Trophoblast cell (in vitro differentiated cells and primary cell): Measurements from ENCODE around the gene VRK3.
"Not testable (repeated sequence)": the region's sequence is repeated elsewhere in the genome, so short reads cannot be mapped to it uniquely, and the experiment has no call there.

ENCODE experiments used
- DNase-seq, 2 donors: peaks; one replicate each; pipeline ENCODE4 v3.0.0-alpha.2; 2016
- H2AFZ ChIP-seq: 2 replicates; pipeline ENCODE4 v1.6.1; 2013; ENCODE audit warnings: low read length, moderate library complexity, mild to moderate bottlenecking; ENCODE audit not compliant: insufficient read depth, poor library complexity
- H2AK5ac ChIP-seq: 2 replicates; pipeline ENCODE4 v1.6.1; 2013; ENCODE audit warnings: mild to moderate bottlenecking, low read length
- H2BK120ac ChIP-seq: 2 replicates; pipeline ENCODE4 v1.6.1; 2013; ENCODE audit warnings: low read length, mild to moderate bottlenecking, moderate library complexity; ENCODE audit not compliant: insufficient read depth, poor library complexity
- H2BK12ac ChIP-seq: 2 replicates; pipeline ENCODE4 v1.6.1; 2013; ENCODE audit warnings: mild to moderate bottlenecking, low read length, moderate library complexity
- H2BK5ac ChIP-seq: 2 replicates; pipeline ENCODE4 v1.6.1; 2013; ENCODE audit warnings: low read length, low read depth, moderate library complexity, mild to moderate bottlenecking; ENCODE audit not compliant: poor library complexity
- H3K14ac ChIP-seq: 2 replicates; pipeline ENCODE4 v1.6.1; 2013; ENCODE audit warnings: mild to moderate bottlenecking, low read length
- H3K18ac ChIP-seq: 2 replicates; pipeline ENCODE4 v1.6.1; 2013; ENCODE audit warnings: mild to moderate bottlenecking, low read length
- H3K23ac ChIP-seq: 2 replicates; pipeline ENCODE4 v1.6.1; 2013; ENCODE audit warnings: low read length
- H3K27ac ChIP-seq: 2 replicates; pipeline ENCODE4 v1.5.1; 2013; ENCODE audit warnings: low read depth, mild to moderate bottlenecking, inconsistent platforms, low read length, moderate library complexity
- H3K27me3 ChIP-seq: 2 replicates; pipeline ENCODE4 v1.6.1; 2013; ENCODE audit warnings: inconsistent platforms, mild to moderate bottlenecking, low read length, moderate library complexity; ENCODE audit not compliant: insufficient read depth
- H3K36me3 ChIP-seq, 2 experiments: 1 replicate in 1 of 2; 2 replicates in 1 of 2; pipeline ENCODE4 v1.6.1; 2013; ENCODE audit warnings: low read length in 2 of 2, mild to moderate bottlenecking in 2 of 2, moderate library complexity in 1 of 2; ENCODE audit not compliant: insufficient read depth in 2 of 2, control insufficient read depth in 1 of 2
- H3K4ac ChIP-seq: 2 replicates; pipeline ENCODE4 v1.6.1; 2013; ENCODE audit warnings: low read depth, mild to moderate bottlenecking, low read length, moderate library complexity
- H3K4me1 ChIP-seq, 2 experiments: 1 replicate in 1 of 2; 2 replicates in 1 of 2; pipeline ENCODE4 v1.6.1; 2013; ENCODE audit warnings: low read length in 2 of 2, mild to moderate bottlenecking in 2 of 2, moderate library complexity in 1 of 2; ENCODE audit not compliant: insufficient read depth in 2 of 2, control insufficient read depth in 1 of 2
- H3K4me2 ChIP-seq: 2 replicates; pipeline ENCODE4 v1.6.1; 2013; ENCODE audit warnings: inconsistent platforms, mild to moderate bottlenecking, low read length, moderate library complexity
- H3K4me3 ChIP-seq: 2 replicates; pipeline ENCODE4 v1.5.1; 2013; ENCODE audit warnings: mild to moderate bottlenecking, low read depth, low read length, inconsistent platforms
- H3K79me1 ChIP-seq: one replicate; pipeline ENCODE4 v1.6.1; 2013; ENCODE audit warnings: low read length
- H3K79me2 ChIP-seq: 2 replicates; pipeline ENCODE4 v1.6.1; 2013; ENCODE audit warnings: low read length, mild to moderate bottlenecking; ENCODE audit not compliant: control insufficient read depth, insufficient read depth, poor library complexity
- H3K9ac ChIP-seq: 2 replicates; pipeline ENCODE4 v1.6.1; 2013; ENCODE audit warnings: mild to moderate bottlenecking, low read length
- H3K9me3 ChIP-seq: 2 replicates; pipeline ENCODE4 v1.6.1; 2013; ENCODE audit warnings: low read depth, mild to moderate bottlenecking, control low read depth, inconsistent platforms, low read length; ENCODE audit not compliant: insufficient read depth
- H4K12ac ChIP-seq: 2 replicates; pipeline ENCODE4 v1.6.1; 2013; ENCODE audit warnings: low read depth, mild to moderate bottlenecking, low read length, moderate library complexity
- H4K8ac ChIP-seq: 2 replicates; pipeline ENCODE4 v1.6.1; 2013; ENCODE audit warnings: low read depth, mild to moderate bottlenecking, low read length, moderate library complexity
- H4K91ac ChIP-seq: one replicate; pipeline ENCODE4 v1.6.1; 2013; ENCODE audit warnings: low read depth, mild to moderate bottlenecking, low read length, moderate library complexity
- WGBS: extraction: QIAGEN DNeasy Blood & Tissue Kit; methylation state at CpG from one replicate; pipeline ENCODE4 v1.1.7; 2013; ENCODE audit warnings: missing lambda C conversion rate; ENCODE audit not compliant: insufficient read length, insufficient coverage; ENCODE audit errors: extremely low coverage; 5-methylcytosine and 5-hydroxymethylcytosine counted together

VRK3 gene

DNA sequence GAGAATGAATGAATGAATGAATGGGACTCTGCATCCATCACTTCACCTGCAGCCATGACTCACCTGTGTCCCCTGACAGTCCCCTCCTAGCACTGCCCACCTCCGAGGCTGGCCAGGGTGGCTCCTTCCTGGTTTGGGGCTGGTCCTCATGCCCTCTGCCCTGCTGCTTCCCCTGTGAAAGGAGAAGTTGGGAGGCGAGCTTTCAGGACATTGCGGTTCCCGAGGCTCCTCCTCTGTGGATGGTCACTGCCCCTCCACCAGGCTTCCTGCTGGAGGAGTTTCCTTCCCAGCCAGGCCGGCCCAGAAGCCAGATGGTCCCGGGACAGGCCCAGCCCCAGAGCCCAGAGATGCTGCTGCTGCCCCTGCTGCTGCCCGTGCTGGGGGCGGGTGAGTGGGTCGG is 55.8 kb downstream of the VRK3 start:
- H3K4me2 ChIP-seq, H3K4me3 ChIP-seq, H2BK120ac ChIP-seq, DNase-seq, H2BK12ac ChIP-seq, H3K18ac ChIP-seq, H2BK5ac ChIP-seq, H3K14ac ChIP-seq, H2AK5ac ChIP-seq, H3K9ac ChIP-seq, H4K91ac ChIP-seq, H3K27me3 ChIP-seq, H3K79me1 ChIP-seq, H3K36me3 ChIP-seq, H2AFZ ChIP-seq, H3K79me2 ChIP-seq, H3K9me3 ChIP-seq, H4K12ac ChIP-seq, H3K4ac ChIP-seq, H3K23ac ChIP-seq, H3K4me1 ChIP-seq, H4K8ac ChIP-seq, H3K27ac ChIP-seq: not testable (repeated sequence)
- no CpG with 5 or more reads among the region's 9 CpGs for WGBS

DNA sequence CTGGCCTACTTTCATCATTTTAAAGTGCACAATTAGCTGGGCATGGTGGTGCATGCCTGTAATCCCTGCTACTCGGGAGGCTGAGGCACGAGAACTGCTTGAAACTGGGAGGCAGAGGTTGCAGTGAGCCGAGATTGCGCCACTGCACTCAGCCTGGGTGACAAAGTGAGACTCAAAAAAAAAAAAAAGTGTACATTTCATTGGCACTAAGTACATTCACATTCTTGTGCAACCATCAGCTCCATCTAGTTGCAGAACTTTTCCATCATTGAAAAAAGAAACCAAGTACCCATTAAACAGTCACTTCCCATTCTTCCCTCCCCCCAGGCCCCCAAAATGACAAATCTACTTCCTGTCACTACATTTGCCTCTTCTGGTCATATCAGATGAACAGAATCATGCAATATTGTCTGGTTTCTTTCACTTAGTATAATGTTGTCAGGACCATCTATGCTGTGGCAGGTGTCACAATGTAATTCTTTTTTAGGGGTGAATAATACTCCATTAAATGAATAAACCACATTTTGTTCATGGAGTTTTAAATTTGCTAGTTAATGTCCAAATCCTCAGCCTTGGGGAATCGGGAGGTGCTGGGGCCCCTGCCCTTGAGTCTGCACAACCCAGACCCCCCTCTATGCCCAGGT is 56.8 kb downstream of the VRK3 start:
- H2BK5ac ChIP-seq, result no peak overlapping the region
- H3K4me2 ChIP-seq, result no peak overlapping the region
- H2AFZ ChIP-seq, result no peak overlapping the region
- H3K79me1 ChIP-seq, result no peaks in the 10 kb centered on the region
- H3K9ac ChIP-seq, result no peak overlapping the region
- H3K14ac ChIP-seq, result no peak overlapping the region
- no peaks in the 10 kb centered on the region for H3K79me2 ChIP-seq
- WGBS, result no CpG with 5 or more reads among the region's 5 CpGs
- no peaks in the 10 kb centered on the region for H3K36me3 ChIP-seq
- no peak overlapping the region for H4K91ac ChIP-seq
- H3K27me3 ChIP-seq, result no peaks in the 10 kb centered on the region
- DNase-seq, result no peak
- no peak overlapping the region for H3K18ac ChIP-seq
- H3K23ac ChIP-seq, result no peak overlapping the region
- no peak overlapping the region for H2AK5ac ChIP-seq
- H3K4me1 ChIP-seq, result no peaks in the 10 kb centered on the region
- no peak overlapping the region for H3K4ac ChIP-seq
- H4K8ac ChIP-seq, result no peak overlapping the region
- no peaks in the 10 kb centered on the region for H3K9me3 ChIP-seq
- H2BK12ac ChIP-seq, result no peak overlapping the region
- no peak overlapping the region for H4K12ac ChIP-seq
- no peak overlapping the region for H3K27ac ChIP-seq
- no peak overlapping the region for H2BK120ac ChIP-seq
- no peak overlapping the region for H3K4me3 ChIP-seq

DNA sequence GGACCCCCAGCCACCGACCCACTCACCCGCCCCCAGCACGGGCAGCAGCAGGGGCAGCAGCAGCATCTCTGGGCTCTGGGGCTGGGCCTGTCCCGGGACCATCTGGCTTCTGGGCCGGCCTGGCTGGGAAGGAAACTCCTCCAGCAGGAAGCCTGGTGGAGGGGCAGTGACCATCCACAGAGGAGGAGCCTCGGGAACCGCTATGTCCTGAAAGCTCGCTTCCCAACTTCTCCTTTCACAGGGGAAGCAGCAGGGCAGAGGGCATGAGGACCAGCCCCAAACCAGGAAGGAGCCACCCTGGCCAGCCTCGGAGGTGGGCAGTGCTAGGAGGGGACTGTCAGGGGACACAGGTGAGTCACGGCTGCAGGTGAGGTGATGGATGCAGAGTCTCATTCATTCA is 64.2 kb downstream of the VRK3 start, which contains the start of gene SIGLEC11:
Gene SIGLEC11, minus strand, starts transcription at position 193 of the 400 bp plus-strand sequence. Its CDS starts 91 bp downstream, at position 102.
- H3K18ac ChIP-seq, H3K9ac ChIP-seq, H3K4me1 ChIP-seq, H3K4me3 ChIP-seq, H3K14ac ChIP-seq, H2BK12ac ChIP-seq, H3K4ac ChIP-seq, H3K4me2 ChIP-seq, H3K79me1 ChIP-seq, H2BK120ac ChIP-seq, DNase-seq, H3K9me3 ChIP-seq, H2AFZ ChIP-seq, H3K27ac ChIP-seq, H4K8ac ChIP-seq, H2BK5ac ChIP-seq, H4K91ac ChIP-seq, H3K27me3 ChIP-seq, H3K79me2 ChIP-seq, H4K12ac ChIP-seq, H3K23ac ChIP-seq, H2AK5ac ChIP-seq, H3K36me3 ChIP-seq: not testable (repeated sequence)
- WGBS, result no CpG with 5 or more reads among the region's 10 CpGs

DNA sequence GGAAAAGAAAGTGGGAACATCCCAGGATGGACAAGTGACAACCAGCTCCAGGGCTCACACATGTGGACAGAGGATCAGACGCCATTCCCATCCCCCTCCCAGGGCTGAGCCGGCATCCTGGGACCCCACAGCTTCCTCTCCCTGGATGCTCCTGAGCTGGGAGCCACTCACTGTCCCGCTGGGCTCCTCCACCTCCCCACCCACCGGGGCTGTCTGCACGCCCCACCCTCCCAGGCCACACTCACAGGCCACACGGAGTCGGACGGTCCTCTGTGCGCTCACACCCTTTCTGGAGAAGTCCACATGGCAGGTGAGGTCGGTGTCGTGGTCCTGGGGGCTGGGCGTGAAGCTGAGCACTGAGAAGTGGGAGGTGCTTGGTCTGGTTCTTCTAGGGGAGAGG is 65.3 kb downstream of the VRK3 start:
- not testable (repeated sequence) for H3K14ac ChIP-seq, DNase-seq, H3K27me3 ChIP-seq, H3K79me1 ChIP-seq, H2BK120ac ChIP-seq, H4K8ac ChIP-seq, H3K4me1 ChIP-seq, H2BK12ac ChIP-seq, H3K27ac ChIP-seq, H3K18ac ChIP-seq, H3K4me2 ChIP-seq, H3K9ac ChIP-seq, H2AK5ac ChIP-seq, H3K9me3 ChIP-seq, H4K12ac ChIP-seq, H2AFZ ChIP-seq, H3K36me3 ChIP-seq, H3K4me3 ChIP-seq, H2BK5ac ChIP-seq, H3K4ac ChIP-seq, H4K91ac ChIP-seq, H3K23ac ChIP-seq, H3K79me2 ChIP-seq
- WGBS, result no CpG with 5 or more reads among the region's 12 CpGs
